ENCODE results near the gene FUOM. TPM values are rescaled to one million over a fixed set of nuclear protein-coding genes. Genes with fewer than 3 reads are reported as not detected.
"Not testable (repeated sequence)": the region's sequence is repeated elsewhere in the genome, so short reads cannot be mapped to it uniquely, and the experiment has no call there.

FUOM gene
- total RNA-seq, 4 donors from 2014 or later: 2.6 to 13.8 (median 2.9) TPM; not detected in 1

GRCh38 chr10:133378251-133379096 lies 20.7 kb upstream of the FUOM start:
- no peak for TF ChIP-seq CTCF (IDR thresholded peaks at IDR 0.05)
- no peak for TF ChIP-seq POLR2A (IDR thresholded peaks at IDR 0.05)
- intact Hi-C loops (cut with DNase I; ENCODE audit: low total_unique reads): no loop called here
- Histone ChIP-seq H3K27me3 (no peaks in the 10 kb centered on the region), H3K36me3 (no peaks in the 10 kb centered on the region), H3K4me1 (peaks cover 0 to 4% of the 10 kb centered on the region in 2 donors), H3K9me3 (no peaks in the 10 kb centered on the region), H3K4me3 (peak overlapping the region; percentile 82 to 90), H3K27ac (peak overlapping the region; percentile 76 to 89)
- peak; percentile 52 to 69 for DNase-seq

GRCh38 chr10:133377818-133378250 lies 20.0 kb upstream of the FUOM start:
- Histone ChIP-seq H3K27me3 (no peaks in the 10 kb centered on the region), H3K9me3 (no peaks in the 10 kb centered on the region), H3K27ac (peak overlapping the region; percentile 76 to 89), H3K4me3 (peak overlapping the region; percentile 82 to 90), H3K36me3 (no peaks in the 10 kb centered on the region), H3K4me1 (peaks cover 0 to 4% of the 10 kb centered on the region in 2 donors)
- TF ChIP-seq POLR2A (IDR thresholded peaks at IDR 0.05) (no peak), CTCF (IDR thresholded peaks at IDR 0.05) (no peak)
- intact Hi-C loops (cut with DNase I; ENCODE audit: low total_unique reads): no loop called here
- DNase-seq: peak in 1 of 2 donors; percentile 27

GRCh38 chr10:133377025-133377817 lies 19.4 kb upstream of the FUOM start:
- H3K4me1 ChIP-seq: peaks cover 0 to 4% of the 10 kb centered on the region in 2 donors
- no peak overlapping the region for H3K27ac ChIP-seq
- no peak for DNase-seq
- intact Hi-C loops (cut with DNase I; ENCODE audit: low total_unique reads): no loop called here
- no peaks in the 10 kb centered on the region for H3K9me3 ChIP-seq
- H3K4me3 ChIP-seq: no peak overlapping the region
- H3K36me3 ChIP-seq: no peaks in the 10 kb centered on the region
- TF ChIP-seq POLR2A (IDR thresholded peaks at IDR 0.05) (no peak), CTCF (IDR thresholded peaks at IDR 0.05) (no peak)
- H3K27me3 ChIP-seq: no peaks in the 10 kb centered on the region

- intact Hi-C loops (cut with DNase I; ENCODE audit: low total_unique reads); H3K36me3 ChIP-seq; H3K4me3 ChIP-seq; H3K27ac ChIP-seq; DNase-seq; H3K4me1 ChIP-seq; H3K27me3 ChIP-seq; H3K9me3 ChIP-seq: not testable (repeated sequence)
Measured at GRCh38 chr10:133376183-133376582, 18.4 kb upstream of the FUOM start.

GRCh38 chr10:133375357-133376115 lies 17.7 kb upstream of the FUOM start:
- H3K9me3 ChIP-seq: no peaks in the 10 kb centered on the region
- H3K27me3 ChIP-seq: no peaks in the 10 kb centered on the region
- TF ChIP-seq CTCF (IDR thresholded peaks at IDR 0.05) (no peak), POLR2A (IDR thresholded peaks at IDR 0.05) (no peak)
- H3K4me3 ChIP-seq: no peak overlapping the region
- no peaks in the 10 kb centered on the region for H3K36me3 ChIP-seq
- H3K4me1 ChIP-seq: peaks cover 0 to 4% of the 10 kb centered on the region in 2 donors
- intact Hi-C loops (cut with DNase I; ENCODE audit: low total_unique reads): no loop called here
- no peak for DNase-seq
- H3K27ac ChIP-seq: no peak overlapping the region

All from uterus (tissue), 4 donors.